ENCODE measurements around the gene AFG1L. TPM values are rescaled to one million over a fixed set of nuclear protein-coding genes. Genes with fewer than 3 reads are reported as not detected.

Gene AFG1L
- total RNA-seq, 1 donor from 2014 or later, result 2.6 TPM

- TF ChIP-seq CTCF (IDR thresholded peaks at IDR 0.05; ENCODE audit: insufficient read depth, low read length, severe bottlenecking), result no peak
- no peak overlapping the region for H3K4me3 ChIP-seq (ENCODE audit: low read depth, low read length)
- no peak for FAIRE-seq
- no peak for DNase-seq (ENCODE audit: low read depth)
- H3K36me3 ChIP-seq (ENCODE audit: control insufficient read depth, insufficient read depth, low read length), result peaks cover 1% of the 10 kb centered on the region
- no peaks in the 10 kb centered on the region for H3K27me3 ChIP-seq (ENCODE audit: control insufficient read depth, insufficient read depth, low read length)
These were observed 65.3 kb downstream of the AFG1L start for GRCh38 chr6:108359901-108360882.

- Histone ChIP-seq H3K36me3 (ENCODE audit: control insufficient read depth, insufficient read depth, low read length) (peaks cover 1% of the 10 kb centered on the region), H3K27me3 (ENCODE audit: control insufficient read depth, insufficient read depth, low read length) (no peaks in the 10 kb centered on the region), H3K4me3 (ENCODE audit: low read depth, low read length) (no peak overlapping the region)
- no peak for FAIRE-seq
- no peak for TF ChIP-seq CTCF (IDR thresholded peaks at IDR 0.05; ENCODE audit: insufficient read depth, low read length, severe bottlenecking)
- no peak for DNase-seq (ENCODE audit: low read depth)
These were observed 66.1 kb downstream of the AFG1L start for GRCh38 chr6:108360919-108361311.

GRCh38 chr6:108361312-108361932 is 66.6 kb downstream of the AFG1L start:
- Histone ChIP-seq H3K27me3 (ENCODE audit: control insufficient read depth, insufficient read depth, low read length) (no peaks in the 10 kb centered on the region), H3K36me3 (ENCODE audit: control insufficient read depth, insufficient read depth, low read length) (peaks cover 1% of the 10 kb centered on the region), H3K4me3 (ENCODE audit: low read depth, low read length) (no peak overlapping the region)
- DNase-seq (ENCODE audit: low read depth), result no peak
- TF ChIP-seq CTCF (IDR thresholded peaks at IDR 0.05; ENCODE audit: insufficient read depth, low read length, severe bottlenecking), result no peak
- FAIRE-seq, result no peak

- FAIRE-seq (no peak), DNase-seq (ENCODE audit: low read depth) (no peak)
- Histone ChIP-seq H3K27me3 (ENCODE audit: control insufficient read depth, insufficient read depth, low read length) (no peaks in the 10 kb centered on the region), H3K4me3 (ENCODE audit: low read depth, low read length) (no peak overlapping the region), H3K36me3 (ENCODE audit: control insufficient read depth, insufficient read depth, low read length) (no peaks in the 10 kb centered on the region)
- no peak for TF ChIP-seq CTCF (IDR thresholded peaks at IDR 0.05; ENCODE audit: insufficient read depth, low read length, severe bottlenecking)
These were observed 67.6 kb downstream of the AFG1L start for GRCh38 chr6:108362455-108362854.

GRCh38 chr6:108363113-108363512 is 68.3 kb downstream of the AFG1L start:
- no peaks in the 10 kb centered on the region for H3K36me3 ChIP-seq (ENCODE audit: control insufficient read depth, insufficient read depth, low read length)
- no peaks in the 10 kb centered on the region for H3K27me3 ChIP-seq (ENCODE audit: control insufficient read depth, insufficient read depth, low read length)
- no peak for FAIRE-seq
- H3K4me3 ChIP-seq (ENCODE audit: low read depth, low read length), result no peak overlapping the region
- no peak for TF ChIP-seq CTCF (IDR thresholded peaks at IDR 0.05; ENCODE audit: insufficient read depth, low read length, severe bottlenecking)
- DNase-seq (ENCODE audit: low read depth), result no peak
